GM04503 (cell line): ENCODE measurements around the gene TSHZ2.
"Not testable (repeated sequence)": the region's sequence is repeated elsewhere in the genome, so short reads cannot be mapped to it uniquely, and the experiment has no call there.

Source experiments
- DNase-seq: peaks from one replicate; pipeline ENCODE4 v3.0.0-alpha.2; 2012; ENCODE audit warnings: low read depth

Gene TSHZ2

GRCh38 chr20:53385941-53386767 is 414.0 kb downstream of the TSHZ2 start:
- DNase-seq = no peak

GRCh38 chr20:53387983-53388675 is 416.0 kb downstream of the TSHZ2 start:
- DNase-seq = no peak

- no peak for DNase-seq
Observed at GRCh38 chr20:53389516-53390300, 417.6 kb downstream of the TSHZ2 start.

- DNase-seq = peak; percentile 19
Observed at GRCh38 chr20:53390770-53391169, 418.6 kb downstream of the TSHZ2 start.

GRCh38 chr20:53394433-53394832 is 422.3 kb downstream of the TSHZ2 start:
- no peak for DNase-seq

- DNase-seq = no peak
Observed at GRCh38 chr20:53395188-53395923, 423.2 kb downstream of the TSHZ2 start.

GRCh38 chr20:53399083-53399482 is 426.9 kb downstream of the TSHZ2 start:
- no peak for DNase-seq

- DNase-seq = no peak
Observed at GRCh38 chr20:53399592-53400335, 427.6 kb downstream of the TSHZ2 start.

- no peak for DNase-seq
Observed at GRCh38 chr20:53402233-53403005, 430.3 kb downstream of the TSHZ2 start.

GRCh38 chr20:53403029-53403428 is 430.9 kb downstream of the TSHZ2 start:
- no peak for DNase-seq

GRCh38 chr20:53405139-53405538 is 433.0 kb downstream of the TSHZ2 start:
- DNase-seq = no peak

- DNase-seq = no peak
Observed at GRCh38 chr20:53406580-53406979, 434.4 kb downstream of the TSHZ2 start.

- DNase-seq = no peak
Observed at GRCh38 chr20:53408691-53409446, 436.7 kb downstream of the TSHZ2 start.

- DNase-seq = no peak
Observed at GRCh38 chr20:53409447-53409717, 437.2 kb downstream of the TSHZ2 start.

GRCh38 chr20:53411129-53411528 is 439.0 kb downstream of the TSHZ2 start:
- no peak for DNase-seq

GRCh38 chr20:53411891-53412290 is 439.7 kb downstream of the TSHZ2 start:
- no peak for DNase-seq

- DNase-seq = no peak
Observed at GRCh38 chr20:53412577-53413185, 440.5 kb downstream of the TSHZ2 start.

- no peak for DNase-seq
Observed at GRCh38 chr20:53413186-53413631, 441.1 kb downstream of the TSHZ2 start.

GRCh38 chr20:53413845-53414244 is 441.7 kb downstream of the TSHZ2 start:
- not testable (repeated sequence) for DNase-seq
